Central memory CD8-positive, alpha-beta T cell (primary cell): ENCODE measurements around the gene NDUFS6.

Source experiments
- ATAC-seq: fragments of 150-1000 bp; cut with Tn5 transposase; replicated peaks from 2 replicates; pipeline ENCODE4 v1.10.0; 2022; ENCODE audit warnings: mild to moderate bottlenecking, moderate FRiP score, moderate number of reproducible peaks; ENCODE audit not compliant: poor library complexity, severe bottlenecking; ENCODE audit errors: extremely low read depth
- DNase-seq, 2 donors: peaks; one replicate each; pipeline ENCODE4 v3.0.0; 2021; ENCODE audit warnings: low spot score in 2 of 2
- H3K27ac Mint-ChIP-seq: one replicate; pipeline ENCODE4 v1.8.0; 2022; ENCODE audit warnings: low read depth, mild to moderate bottlenecking, moderate library complexity, mixed read lengths
- H3K27me3 Mint-ChIP-seq: one replicate; pipeline ENCODE4 v1.8.0; 2022; ENCODE audit warnings: mixed read lengths
- H3K36me3 Mint-ChIP-seq: one replicate; pipeline ENCODE4 v1.8.0; 2022; ENCODE audit warnings: mild to moderate bottlenecking, moderate library complexity, mixed read lengths; ENCODE audit not compliant: insufficient read depth
- H3K4me1 Mint-ChIP-seq: one replicate; pipeline ENCODE4 v1.8.0; 2022; ENCODE audit warnings: mixed read lengths
- H3K4me3 Mint-ChIP-seq: one replicate; pipeline ENCODE4 v1.8.0; 2022; ENCODE audit warnings: mild to moderate bottlenecking, moderate library complexity, mixed read lengths
- H3K9me3 Mint-ChIP-seq: one replicate; pipeline ENCODE4 v1.8.0; 2022; ENCODE audit warnings: mixed read lengths

NDUFS6 gene

GRCh38 chr5:1857256-1857600 is 56.0 kb downstream of the NDUFS6 start:
- no peaks in the 10 kb centered on the region for H3K9me3 Mint-ChIP-seq
- H3K4me3 Mint-ChIP-seq, result no peak overlapping the region
- H3K27ac Mint-ChIP-seq, result no peak overlapping the region
- peaks cover 50% of the 10 kb centered on the region for H3K27me3 Mint-ChIP-seq
- ATAC-seq, result no peak
- H3K4me1 Mint-ChIP-seq, result no peaks in the 10 kb centered on the region
- no peaks in the 10 kb centered on the region for H3K36me3 Mint-ChIP-seq
- no peak for DNase-seq

- no peak overlapping the region for H3K27ac Mint-ChIP-seq
- H3K4me3 Mint-ChIP-seq, result no peak overlapping the region
- H3K27me3 Mint-ChIP-seq, result peaks cover 50% of the 10 kb centered on the region
- DNase-seq (no peak), ATAC-seq (no peak)
- no peaks in the 10 kb centered on the region for H3K9me3 Mint-ChIP-seq
- H3K4me1 Mint-ChIP-seq, result no peaks in the 10 kb centered on the region
- peaks cover 2% of the 10 kb centered on the region for H3K36me3 Mint-ChIP-seq
Measured at GRCh38 chr5:1858436-1858835, 57.2 kb downstream of the NDUFS6 start.

GRCh38 chr5:1859099-1859498 is 57.9 kb downstream of the NDUFS6 start:
- DNase-seq (no peak), ATAC-seq (no peak)
- Mint-ChIP-seq H3K36me3 (peaks cover 2% of the 10 kb centered on the region), H3K4me1 (no peaks in the 10 kb centered on the region), H3K4me3 (no peak overlapping the region), H3K9me3 (no peaks in the 10 kb centered on the region), H3K27me3 (peaks cover 50% of the 10 kb centered on the region), H3K27ac (no peak overlapping the region)

GRCh38 chr5:1860021-1860610 is 58.9 kb downstream of the NDUFS6 start:
- Mint-ChIP-seq H3K36me3 (peaks cover 2% of the 10 kb centered on the region), H3K4me3 (no peak overlapping the region), H3K27me3 (peaks cover 50% of the 10 kb centered on the region), H3K27ac (no peak overlapping the region), H3K9me3 (no peaks in the 10 kb centered on the region), H3K4me1 (no peaks in the 10 kb centered on the region)
- DNase-seq (no peak), ATAC-seq (no peak)

- ATAC-seq (no peak), DNase-seq (no peak)
- H3K4me1 Mint-ChIP-seq, result no peaks in the 10 kb centered on the region
- no peak overlapping the region for H3K4me3 Mint-ChIP-seq
- H3K27ac Mint-ChIP-seq, result no peak overlapping the region
- H3K36me3 Mint-ChIP-seq, result peaks cover 2% of the 10 kb centered on the region
- no peaks in the 10 kb centered on the region for H3K9me3 Mint-ChIP-seq
- peaks cover 50% of the 10 kb centered on the region for H3K27me3 Mint-ChIP-seq
Measured at GRCh38 chr5:1860949-1861348, 59.7 kb downstream of the NDUFS6 start.

GRCh38 chr5:1864896-1865440 is 63.8 kb downstream of the NDUFS6 start:
- H3K4me3 Mint-ChIP-seq, result no peak overlapping the region
- ATAC-seq (no peak), DNase-seq (no peak)
- peaks cover 2% of the 10 kb centered on the region for H3K36me3 Mint-ChIP-seq
- H3K9me3 Mint-ChIP-seq, result no peaks in the 10 kb centered on the region
- H3K4me1 Mint-ChIP-seq, result no peaks in the 10 kb centered on the region
- H3K27ac Mint-ChIP-seq, result no peak overlapping the region
- peaks cover 57% of the 10 kb centered on the region for H3K27me3 Mint-ChIP-seq

GRCh38 chr5:1865486-1865885 is 64.3 kb downstream of the NDUFS6 start:
- H3K4me1 Mint-ChIP-seq, result no peaks in the 10 kb centered on the region
- no peak for DNase-seq
- no peaks in the 10 kb centered on the region for H3K9me3 Mint-ChIP-seq

More at GRCh38 chr5:1865486-1865885, 64.3 kb downstream of the NDUFS6 start:
- peaks cover 2% of the 10 kb centered on the region for H3K36me3 Mint-ChIP-seq
- peaks cover 57% of the 10 kb centered on the region for H3K27me3 Mint-ChIP-seq
- no peak overlapping the region for H3K27ac Mint-ChIP-seq
- H3K4me3 Mint-ChIP-seq, result no peak overlapping the region
- no peak for ATAC-seq
